CD14-positive monocyte (primary cell): ENCODE measurements around the gene EPHA1. TPM values are rescaled to one million over a fixed set of nuclear protein-coding genes. Genes with fewer than 3 reads are reported as not detected.

Source experiments
- DNase-seq, 3 donors: peaks; one replicate each; pipeline ENCODE4 v3.0.0-alpha.2; 2011 to 2022
- H2AFZ ChIP-seq: 2 replicates; pipeline ENCODE4 v1.6.0; 2012; ENCODE audit warnings: mild to moderate bottlenecking, low read depth, low read length, inconsistent platforms; ENCODE audit not compliant: insufficient read depth, poor library complexity, severe bottlenecking
- H3K27ac ChIP-seq, 2 donors: 1 replicate in 1 of 2; 2 replicates in 1 of 2; pipeline ENCODE4 v1.5.1; 2012 to 2013; ENCODE audit warnings: low read length in 2 of 2, control low read depth in 1 of 2, inconsistent platforms in 1 of 2, low read depth in 1 of 2, mild to moderate bottlenecking in 1 of 2
- H3K27me3 ChIP-seq, 2 donors: one replicate each; pipeline versions ENCODE4 v1.6.0 to v1.6.1; 2011 to 2013; ENCODE audit warnings: low read length in 2 of 2; ENCODE audit not compliant: control insufficient read depth in 2 of 2, insufficient read depth in 2 of 2
- H3K36me3 ChIP-seq, 2 donors: replicated peaks in 1 of 2; 1 replicate in 1 of 2; 2 replicates in 1 of 2; pipeline versions ENCODE4 v1.5.1 to v1.6.1; 2012 to 2013; ENCODE audit warnings: low read length in 2 of 2, control low read depth in 1 of 2, inconsistent platforms in 1 of 2, mild to moderate bottlenecking in 1 of 2; ENCODE audit not compliant: insufficient read depth in 2 of 2, control insufficient read depth in 1 of 2
- H3K4me1 ChIP-seq, 2 donors: 1 replicate in 1 of 2; 2 replicates in 1 of 2; pipeline versions ENCODE4 v1.5.1 to v1.6.1; 2012 to 2013; ENCODE audit warnings: low read length in 2 of 2, control low read depth in 1 of 2, inconsistent platforms in 1 of 2, mild to moderate bottlenecking in 1 of 2, moderate library complexity in 1 of 2; ENCODE audit not compliant: insufficient read depth in 2 of 2, control insufficient read depth in 1 of 2
- H3K4me2 ChIP-seq: replicated peaks from 2 replicates; pipeline ENCODE3; 2012; ENCODE audit warnings: low read length, moderate library complexity, mild to moderate bottlenecking; ENCODE audit not compliant: poor library complexity, severe bottlenecking; ENCODE audit errors: extremely low read depth
- H3K4me3 ChIP-seq, 3 experiments: fragments of 200-600 bp in 1 of 3; sonication (generic) in 1 of 3; replicated peaks in 1 of 3; 1 replicate in 2 of 3; 2 replicates in 1 of 3; pipeline ENCODE4 v1.5.1; 2011 to 2013; ENCODE audit warnings: low read length in 3 of 3, mild to moderate bottlenecking in 3 of 3, control low read depth in 2 of 3, low read depth in 2 of 3, inconsistent platforms in 1 of 3, moderate library complexity in 1 of 3
- H3K79me2 ChIP-seq: 2 replicates; pipeline ENCODE4 v1.6.0; 2012; ENCODE audit warnings: mild to moderate bottlenecking, control low read depth, inconsistent platforms, low read length, moderate library complexity; ENCODE audit not compliant: insufficient read depth
- H3K9ac ChIP-seq: 2 replicates; pipeline ENCODE4 v1.6.0; 2017; ENCODE audit warnings: low read length, mild to moderate bottlenecking; ENCODE audit not compliant: insufficient read depth, poor library complexity, severe bottlenecking
- H3K9me3 ChIP-seq, 2 donors: replicated peaks in 1 of 2; 1 replicate in 1 of 2; 2 replicates in 1 of 2; pipeline versions ENCODE4 v1.5.1 to v1.6.1; 2012 to 2013; ENCODE audit warnings: low read length in 2 of 2, control low read depth in 1 of 2; ENCODE audit not compliant: control insufficient read depth in 1 of 2, insufficient read depth in 1 of 2
- H4K20me1 ChIP-seq: 2 replicates; pipeline ENCODE4 v1.6.0; 2012; ENCODE audit warnings: mild to moderate bottlenecking, low read length, control low read depth, moderate library complexity; ENCODE audit not compliant: insufficient read depth
- H3K27ac Mint-ChIP-seq, 7 donors: one replicate each; pipeline ENCODE4 v1.8.0; 2020; ENCODE audit warnings: mild to moderate bottlenecking in 7 of 7, mixed read lengths in 7 of 7, moderate library complexity in 6 of 7, inconsistent platforms in 2 of 7
- H3K27me3 Mint-ChIP-seq, 3 donors: one replicate each; pipeline ENCODE4 v1.8.0; 2021 to 2022; ENCODE audit warnings: low read depth in 3 of 3, mild to moderate bottlenecking in 3 of 3, mixed read lengths in 3 of 3, moderate library complexity in 3 of 3, inconsistent platforms in 1 of 3
- H3K36me3 Mint-ChIP-seq, 2 donors: one replicate each; pipeline ENCODE4 v1.8.0; 2020; ENCODE audit warnings: mixed read lengths in 2 of 2, inconsistent platforms in 1 of 2, mild to moderate bottlenecking in 1 of 2
- H3K4me1 Mint-ChIP-seq: one replicate; pipeline ENCODE4 v1.8.0; 2020; ENCODE audit warnings: mild to moderate bottlenecking, mixed read lengths
- H3K4me3 Mint-ChIP-seq, 2 donors: one replicate each; pipeline ENCODE4 v1.8.0; 2020; ENCODE audit warnings: mild to moderate bottlenecking in 2 of 2, mixed read lengths in 2 of 2, moderate library complexity in 1 of 2
- H3K9me3 Mint-ChIP-seq, 7 donors: one replicate each; pipeline ENCODE4 v1.8.0; 2020 to 2022; ENCODE audit warnings: mixed read lengths in 7 of 7, mild to moderate bottlenecking in 6 of 7, moderate library complexity in 6 of 7, inconsistent platforms in 2 of 7
- CTCF ChIP-seq: fragments of 200-600 bp; IDR thresholded peaks from one replicate; pipeline ENCODE4 v1.8.0; 2022; ENCODE audit warnings: antibody characterized with exemption, mild to moderate bottlenecking
- WGBS: methylation state at CpG from one replicate; pipeline ENCODE4 v1.1.5; 2013; ENCODE audit warnings: missing lambda C conversion rate; ENCODE audit not compliant: insufficient coverage; 5-methylcytosine and 5-hydroxymethylcytosine counted together
- intact Hi-C, 2 donors: fragments of 100-400 bp; cut with micrococcal nuclease; formaldehyde crosslinking; loops; one replicate each; pipeline versions ENCODE4 v1.15.0 to v1.15.1; 2023
- polyA plus RNA-seq, 3 donors: library from polyadenylated mRNA; depleted of rRNA in 1 of 3; unstranded in 2 of 3; stranded (reverse) in 1 of 3; fragments of 300-500 nt in 2 of 3; fragments of >200 nt in 1 of 3; fragmentation: Illumina TruSeq in 2 of 3; gene quantifications; 1 replicate in 2 of 3; 2 replicates in 1 of 3; pipeline ENCODE4 v1.2.3, GENCODE V29; 2012 to 2021

The EPHA1 gene
- polyA plus RNA-seq, 3 donors: 0.50 to 0.95 TPM; not detected in 1

- H2AFZ ChIP-seq: no peak within 1 kb of the TSS
- intact Hi-C loops: no loop called here
- no peak within 1 kb of the TSS for H3K27ac ChIP-seq
- peak within 1 kb of the TSS in 1 of 7 donors; percentile 20 for H3K27ac Mint-ChIP-seq
- H3K27me3 Mint-ChIP-seq: no peaks in the 10 kb centered on the region
- H3K4me1 ChIP-seq: no peaks in the 10 kb centered on the region
- no peak for DNase-seq
- no peaks in the 10 kb centered on the region for H4K20me1 ChIP-seq
- H3K27me3 ChIP-seq: no peaks in the 10 kb centered on the region
- H3K4me1 Mint-ChIP-seq: no peaks in the 10 kb centered on the region
- no peak within 1 kb of the TSS for H3K4me3 ChIP-seq
- H3K36me3 ChIP-seq: peaks cover 0 to 40% of the 10 kb centered on the region in 2 donors
- 90% methylated on average over 2 of the region's 4 CpGs for WGBS
- H3K79me2 ChIP-seq: no peaks in the 10 kb centered on the region
- no peak within 1 kb of the TSS for H3K4me3 Mint-ChIP-seq
- TF ChIP-seq CTCF: no peak
- peaks cover 9 to 10% of the 10 kb centered on the region in 2 donors for H3K36me3 Mint-ChIP-seq
- no peaks in the 10 kb centered on the region for H3K9me3 ChIP-seq
- H3K9ac ChIP-seq: no peak within 1 kb of the TSS
- H3K4me2 ChIP-seq: no peak within 1 kb of the TSS
- no peaks in the 10 kb centered on the region for H3K9me3 Mint-ChIP-seq
Observed at GRCh38 chr7:143443153-143443552, 34.5 kb upstream of the EPHA1 start, which contains the start of gene TAS2R60. Gene TAS2R60 (plus strand): TSS chr7:143443453. CDS start chr7:143443453, 0 bp downstream.

GRCh38 chr7:143439866-143440265 is 31.2 kb upstream of the EPHA1 start:
- WGBS: no CpG with 5 or more reads among the region's 2 CpGs
- peaks cover 0 to 46% of the 10 kb centered on the region in 2 donors for H3K36me3 ChIP-seq
- H3K9me3 Mint-ChIP-seq: no peaks in the 10 kb centered on the region
- H3K36me3 Mint-ChIP-seq: peaks cover 18% of the 10 kb centered on the region in 2 donors
- no peak overlapping the region for H3K4me3 ChIP-seq
- H3K4me1 Mint-ChIP-seq: peaks cover 15% of the 10 kb centered on the region
- H3K9me3 ChIP-seq: no peaks in the 10 kb centered on the region
- H3K27me3 ChIP-seq: no peaks in the 10 kb centered on the region
- no peak overlapping the region for H3K9ac ChIP-seq
- H4K20me1 ChIP-seq: no peaks in the 10 kb centered on the region
- no peak overlapping the region for H3K27ac ChIP-seq
- no peaks in the 10 kb centered on the region for H3K27me3 Mint-ChIP-seq
- peaks cover 8 to 9% of the 10 kb centered on the region in 2 donors for H3K4me1 ChIP-seq
- no peak for DNase-seq
- no peak overlapping the region for H3K4me3 Mint-ChIP-seq
- intact Hi-C loops: no loop called here
- no peak overlapping the region for H3K27ac Mint-ChIP-seq
- H2AFZ ChIP-seq: no peak overlapping the region
- no peak overlapping the region for H3K4me2 ChIP-seq
- H3K79me2 ChIP-seq: no peaks in the 10 kb centered on the region
- no peak for TF ChIP-seq CTCF
